GM19468 (cell line): ENCODE results near the gene TMEM270.

Experiments used
- ATAC-seq: cut with Tn5 transposase; IDR thresholded peaks from one replicate; pipeline ENCODE4 v1.9.1; 2021; ENCODE audit warnings: mild to moderate bottlenecking, moderate library complexity, moderate number of reproducible peaks; ENCODE audit not compliant: unreplicated experiment; ENCODE audit errors: extremely low read depth

Gene TMEM270

DNA sequence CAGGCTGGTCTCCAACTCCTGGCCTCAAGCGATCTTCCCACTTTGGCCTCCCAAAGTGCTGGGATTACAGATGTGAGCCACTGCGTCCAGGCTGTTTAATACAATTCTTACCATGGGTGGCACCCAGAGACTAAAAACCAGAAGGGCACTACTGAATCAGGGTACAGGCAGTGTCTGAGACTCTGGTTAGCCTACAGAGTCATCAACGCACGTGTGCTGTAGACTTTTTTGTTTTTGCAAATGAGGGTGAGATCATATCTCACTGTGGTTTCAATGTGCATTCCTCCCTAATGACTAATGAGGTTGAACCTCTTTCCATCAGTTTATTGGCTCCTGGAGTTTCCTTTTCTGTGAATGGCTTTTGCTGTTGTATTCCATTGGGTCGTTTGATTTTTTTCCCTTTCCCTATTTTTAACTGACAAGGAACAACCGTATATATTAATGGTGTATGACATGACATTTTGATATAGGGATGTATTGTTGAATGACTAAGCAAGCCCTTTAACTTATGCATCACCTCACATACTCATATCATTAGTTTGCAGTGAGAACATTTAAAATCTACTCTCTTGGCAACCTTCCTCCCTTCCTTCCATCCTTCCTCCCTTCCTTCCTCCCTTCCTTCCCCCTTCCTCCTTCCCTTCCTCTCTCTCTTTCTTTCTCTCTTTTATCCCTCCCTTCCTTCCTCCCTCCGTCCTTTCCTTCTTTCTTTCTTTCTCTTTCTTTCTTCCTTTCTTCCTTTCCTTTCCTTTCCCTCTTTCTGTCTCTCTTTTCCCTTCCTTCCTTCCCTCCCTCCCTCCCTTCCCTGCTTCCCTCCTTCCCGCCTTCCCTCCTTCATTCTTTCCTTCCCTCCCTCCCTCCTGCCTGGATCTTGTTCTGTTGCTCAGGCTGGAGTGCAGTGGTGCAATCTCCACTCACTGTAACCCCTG lies 9.3 kb upstream of the TMEM270 start:
- ATAC-seq, result peak; percentile 65

DNA sequence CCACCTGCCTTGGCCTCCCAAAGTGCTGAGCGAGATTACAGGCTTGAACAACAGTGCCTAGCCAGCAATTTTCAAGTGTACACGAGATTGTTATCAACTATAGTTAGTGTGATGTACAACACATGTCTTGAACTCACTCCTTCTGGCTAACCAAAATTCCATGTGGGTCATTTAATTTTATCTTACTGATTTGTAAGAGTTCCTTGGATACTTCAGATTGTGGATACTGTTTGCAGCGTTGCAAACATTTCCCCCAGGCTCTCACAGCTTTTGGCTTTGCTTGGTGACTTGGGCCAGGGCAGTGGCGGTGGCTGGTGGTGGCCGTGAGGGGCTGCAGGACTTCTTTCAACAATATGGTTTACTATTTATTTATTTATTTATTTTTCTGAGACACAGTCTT lies 8.5 kb upstream of the TMEM270 start:
- no peak for ATAC-seq

DNA sequence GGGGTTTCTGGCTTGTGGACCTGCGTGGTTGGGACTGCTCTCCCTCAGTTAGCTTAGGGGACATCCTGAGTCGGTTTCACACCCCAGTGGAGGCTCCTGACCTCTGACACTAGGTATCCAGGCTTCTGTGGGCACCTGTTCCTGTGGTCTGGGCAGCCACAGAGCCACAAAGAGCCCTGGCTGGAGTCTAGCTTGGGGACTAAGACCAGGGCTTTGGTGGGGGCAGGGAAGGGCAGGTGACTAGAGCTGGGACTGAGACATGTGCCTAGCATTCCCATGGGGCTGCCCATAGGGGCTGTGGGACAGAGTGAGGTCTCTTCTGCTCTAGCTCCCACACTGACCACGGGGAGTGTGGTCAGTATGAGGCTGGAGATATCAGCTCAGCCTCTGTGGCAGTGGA lies 4.0 kb upstream of the TMEM270 start:
- ATAC-seq, result no peak

DNA sequence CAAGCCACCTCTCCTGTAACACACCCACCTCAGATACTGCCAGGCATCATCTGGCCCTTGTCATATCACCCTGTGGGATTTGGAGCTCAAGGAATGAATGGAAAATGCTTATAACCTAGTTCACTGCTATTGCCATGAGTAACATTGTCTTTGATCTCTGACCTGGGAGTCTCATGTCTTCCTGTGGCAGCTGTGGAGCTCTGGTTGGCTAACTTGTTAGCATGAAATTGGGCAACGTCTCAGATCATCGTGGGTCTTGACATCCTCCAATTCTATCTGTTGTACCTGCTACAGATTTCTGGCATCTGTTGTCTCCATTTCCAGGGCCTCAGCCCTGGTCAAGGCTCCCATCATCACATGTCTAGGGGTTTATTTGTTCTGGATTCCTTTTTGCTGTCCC lies 2.2 kb upstream of the TMEM270 start:
- ATAC-seq, result no peak

DNA sequence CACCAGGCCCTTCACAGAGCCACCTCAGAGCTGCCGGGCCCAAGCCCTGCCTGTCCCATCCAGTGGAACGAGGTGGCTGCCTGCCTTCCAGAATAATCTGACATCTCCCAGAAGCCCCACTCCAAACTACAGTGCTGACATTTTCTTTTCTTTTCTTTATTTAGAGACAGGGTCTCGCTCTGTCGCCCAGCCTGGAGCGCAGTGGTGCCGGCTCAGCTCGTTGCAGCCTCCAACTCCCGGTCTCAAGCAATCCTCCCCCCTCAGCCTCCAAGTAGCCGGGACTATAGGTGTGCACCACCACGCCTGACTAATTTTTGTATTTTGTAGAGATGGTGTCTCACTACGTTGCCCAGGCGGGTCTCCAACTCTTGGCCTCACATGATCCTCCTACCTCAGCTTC lies 346 bp downstream of the TMEM270 start:
- no peak for ATAC-seq

DNA sequence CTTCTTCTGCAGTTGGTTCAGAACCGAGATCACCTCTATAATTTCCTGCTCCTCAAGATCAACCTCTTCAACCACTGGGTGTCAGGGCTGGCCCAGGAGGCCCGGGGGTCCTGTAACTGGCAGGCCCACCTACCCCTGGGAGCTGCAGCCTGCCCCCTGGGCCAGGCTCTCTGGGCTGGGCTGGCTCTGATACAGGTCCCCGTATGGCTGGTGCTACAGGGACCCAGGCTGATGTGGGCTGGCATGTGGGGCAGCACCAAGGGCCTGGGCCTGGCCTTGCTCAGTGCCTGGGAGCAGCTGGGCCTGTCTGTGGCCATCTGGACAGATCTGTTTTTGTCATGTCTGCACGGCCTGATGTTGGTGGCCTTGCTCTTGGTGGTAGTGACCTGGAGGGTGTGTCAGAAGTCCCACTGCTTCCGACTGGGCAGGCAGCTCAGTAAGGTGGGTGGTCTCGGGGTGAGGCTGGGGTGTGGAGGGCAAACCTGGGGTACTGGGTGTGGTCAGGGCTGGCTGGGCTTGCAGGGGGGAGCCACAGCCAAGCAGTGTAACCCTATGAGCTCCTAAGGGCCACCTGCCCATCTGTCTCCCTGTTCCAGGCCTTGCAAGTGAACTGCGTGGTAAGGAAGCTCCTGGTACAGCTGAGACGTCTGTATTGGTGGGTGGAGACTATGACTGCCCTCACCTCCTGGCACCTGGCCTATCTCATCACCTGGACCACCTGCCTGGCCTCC lies 4.2 kb downstream of the TMEM270 start:
- ATAC-seq, result no peak

DNA sequence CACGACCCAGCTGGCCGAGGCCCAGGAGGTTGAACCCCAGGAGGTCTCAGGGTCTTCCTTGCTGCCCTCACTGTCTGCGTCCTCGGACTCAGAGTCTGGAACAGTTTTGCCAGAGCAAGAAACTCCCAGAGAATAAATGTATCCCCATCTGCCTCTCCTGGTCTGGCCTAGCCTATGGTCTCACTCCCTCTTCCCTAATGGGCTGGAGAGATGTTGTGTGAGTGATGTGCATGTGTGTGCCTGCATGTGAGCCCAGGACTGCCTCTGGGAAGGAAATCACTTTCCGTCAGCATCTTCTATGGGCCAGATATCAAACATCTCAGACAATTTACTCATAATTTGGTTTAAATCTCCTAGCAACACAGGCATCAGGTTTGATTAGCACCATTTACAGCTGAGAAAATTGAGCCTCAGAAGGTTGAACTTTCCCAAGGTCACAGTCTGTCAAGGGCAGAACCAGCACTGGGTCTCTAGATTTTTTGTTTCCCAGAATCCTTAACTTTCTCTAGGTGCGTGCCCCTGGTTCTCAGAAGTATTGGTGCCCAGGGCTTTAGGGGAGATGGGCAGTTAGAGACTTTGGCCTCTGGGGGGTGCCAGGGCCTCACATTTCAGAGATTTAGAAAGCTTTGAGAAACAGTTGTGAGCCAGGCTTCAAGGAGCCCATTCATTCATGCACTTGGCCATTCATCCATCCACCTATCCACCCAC lies 4.9 kb downstream of the TMEM270 start:
- ATAC-seq, result no peak

DNA sequence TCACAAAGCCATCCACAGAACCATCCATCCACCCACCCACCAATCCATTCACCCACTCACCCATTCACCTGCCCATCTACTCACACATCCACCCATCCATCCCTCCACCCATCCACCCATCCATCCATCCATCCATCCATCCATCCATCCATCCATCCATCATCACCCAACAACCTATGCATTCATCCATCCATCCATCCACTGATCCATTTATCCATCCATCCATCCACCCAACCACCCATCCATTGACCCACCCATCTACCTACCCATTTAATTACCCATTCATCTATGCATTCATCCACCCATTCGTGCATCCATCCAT lies 5.4 kb downstream of the TMEM270 start:
- ATAC-seq, result no peak

DNA sequence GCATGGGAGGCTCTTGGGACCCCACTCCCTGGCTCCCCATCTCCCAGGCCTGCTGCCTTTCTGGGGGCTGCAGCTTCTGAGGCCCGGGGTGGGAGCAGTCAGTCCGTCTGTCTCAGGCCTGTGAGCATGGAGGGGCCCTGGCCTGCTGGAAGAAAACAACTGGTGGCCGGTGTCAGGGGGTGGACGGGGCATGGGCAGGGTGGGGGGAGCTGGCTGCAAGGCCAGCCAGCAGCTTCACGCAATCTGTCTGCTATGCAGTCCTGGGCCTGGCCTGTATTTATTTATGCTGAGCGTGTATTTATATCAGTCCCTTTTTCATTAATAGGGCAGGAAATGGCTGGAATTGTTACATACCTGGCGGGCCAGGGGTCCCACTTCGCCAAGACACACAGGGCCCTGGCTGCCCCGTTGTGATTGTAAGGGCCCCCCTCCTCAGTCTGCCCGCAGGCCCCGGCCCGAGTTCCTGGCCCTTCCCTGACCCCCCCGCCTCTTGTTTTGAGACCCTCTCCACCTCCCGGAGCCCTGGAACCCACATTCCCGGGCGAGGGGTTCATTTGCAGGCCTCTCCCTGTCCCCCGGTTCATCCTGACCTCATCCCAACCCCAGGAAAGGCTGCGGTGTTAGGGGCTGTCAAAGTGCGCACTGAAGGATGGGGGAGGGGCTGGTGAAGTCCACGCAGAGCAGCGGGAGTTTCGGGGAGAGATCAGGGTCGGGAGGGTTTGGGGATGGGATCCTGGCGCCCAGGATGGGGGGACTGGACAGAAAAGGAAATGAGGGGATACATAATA lies 8.2 kb downstream of the TMEM270 start:
- ATAC-seq, result no peak

DNA sequence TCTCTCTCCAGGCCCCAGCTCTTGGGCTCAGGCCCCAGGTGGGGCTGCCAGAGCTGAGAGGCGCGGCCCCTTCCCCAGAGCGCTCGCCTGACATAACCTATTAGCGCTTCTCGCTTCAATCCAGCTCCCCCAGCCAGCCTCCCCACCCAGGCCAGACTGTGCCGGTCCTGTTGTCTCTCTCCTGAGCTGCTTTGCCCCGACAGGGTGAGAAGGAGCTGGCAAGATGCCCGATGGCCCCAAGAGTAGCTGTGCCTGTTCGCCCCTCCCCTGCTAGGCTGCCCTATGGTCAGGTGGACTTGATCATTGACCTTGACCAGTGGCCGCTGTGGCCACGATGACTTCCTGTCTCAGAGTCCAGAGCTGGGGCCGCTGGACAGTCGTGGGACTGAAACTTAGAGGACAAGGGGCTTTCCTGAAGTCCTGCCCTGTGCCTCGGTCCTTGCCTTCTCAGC lies 9.1 kb downstream of the TMEM270 start:
- ATAC-seq, result no peak

DNA sequence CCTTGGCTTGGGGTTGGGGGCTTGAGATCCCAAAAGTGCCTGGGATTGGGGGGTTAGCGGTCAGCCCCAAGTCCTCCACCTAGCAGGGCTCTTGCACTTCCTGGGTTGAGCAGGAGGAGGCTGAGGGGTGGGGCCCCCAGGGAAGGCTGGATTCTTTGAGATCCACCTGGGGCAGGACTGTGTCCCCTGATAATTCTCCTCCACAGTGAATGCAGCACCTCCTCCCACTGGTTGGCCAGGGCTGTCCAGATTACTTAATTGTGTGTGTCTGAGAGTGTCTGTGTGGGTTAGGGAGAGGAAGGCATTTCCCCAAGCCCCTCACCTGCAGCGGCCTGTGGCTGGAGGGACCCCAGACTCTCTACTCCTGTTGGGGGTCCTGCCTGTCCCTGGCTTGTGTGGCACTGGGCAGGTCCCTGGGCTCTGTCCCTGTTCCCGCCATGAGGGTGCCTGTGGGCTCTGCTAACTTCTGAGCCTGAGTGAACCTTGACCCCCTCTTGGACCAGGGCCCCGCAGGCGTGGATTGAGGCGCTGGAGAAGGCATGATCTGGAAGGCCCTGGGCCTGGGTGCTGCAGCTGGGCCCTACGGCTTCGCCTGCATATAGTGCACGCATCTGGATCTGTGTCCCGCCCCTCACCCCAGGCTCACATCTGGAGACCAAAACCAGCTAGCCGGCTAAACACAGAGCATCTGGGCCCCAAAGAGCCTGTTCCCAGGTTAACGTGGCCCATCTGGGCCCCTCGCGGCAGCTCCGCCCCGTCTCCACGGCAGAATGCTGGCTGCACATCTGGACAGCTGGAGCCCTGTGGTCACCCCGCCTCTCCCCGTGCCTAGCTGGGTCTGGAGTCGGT lies 10.4 kb downstream of the TMEM270 start:
- no peak for ATAC-seq

DNA sequence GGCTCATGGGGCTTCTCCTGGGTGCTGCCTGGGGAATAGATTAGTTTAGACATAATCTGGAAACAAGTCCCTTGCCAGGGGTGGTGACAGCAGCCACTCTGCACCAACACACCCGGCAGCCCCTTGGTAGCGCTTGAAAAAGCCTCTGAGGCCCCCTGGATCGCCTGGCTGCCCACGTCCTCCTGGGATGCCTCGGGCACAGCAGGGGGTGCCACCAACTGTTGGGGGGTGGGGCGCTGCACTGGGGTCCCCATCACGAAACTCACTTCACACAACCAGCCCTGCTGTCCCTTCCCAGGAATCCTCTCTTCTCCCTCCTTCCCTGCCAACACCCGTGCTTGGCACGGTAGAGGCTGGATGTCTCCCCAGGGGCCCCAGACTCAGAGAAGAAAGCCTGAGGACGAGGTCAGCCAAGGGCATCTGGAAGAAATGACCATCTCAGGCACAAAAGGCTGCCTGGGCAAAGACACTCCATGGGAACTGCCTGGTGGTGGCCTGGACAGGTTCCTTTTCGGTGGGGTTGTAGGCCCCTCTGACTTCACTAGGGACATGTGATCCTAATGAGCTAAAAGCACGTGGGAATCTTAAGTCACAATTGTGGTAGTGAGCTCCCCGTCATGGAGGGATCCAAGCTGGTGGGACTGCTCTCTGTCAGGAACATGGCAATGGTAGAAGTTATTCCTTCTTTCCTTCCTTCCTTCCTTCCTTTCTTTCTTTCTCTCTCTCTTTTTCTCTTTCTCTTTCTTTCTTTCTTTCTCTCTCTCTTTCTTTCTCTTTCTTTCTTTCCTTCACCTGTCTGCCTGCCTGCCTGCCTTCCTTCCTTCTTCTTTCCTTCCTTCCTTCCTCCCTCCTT lies 11.3 kb downstream of the TMEM270 start:
- no peak for ATAC-seq

DNA sequence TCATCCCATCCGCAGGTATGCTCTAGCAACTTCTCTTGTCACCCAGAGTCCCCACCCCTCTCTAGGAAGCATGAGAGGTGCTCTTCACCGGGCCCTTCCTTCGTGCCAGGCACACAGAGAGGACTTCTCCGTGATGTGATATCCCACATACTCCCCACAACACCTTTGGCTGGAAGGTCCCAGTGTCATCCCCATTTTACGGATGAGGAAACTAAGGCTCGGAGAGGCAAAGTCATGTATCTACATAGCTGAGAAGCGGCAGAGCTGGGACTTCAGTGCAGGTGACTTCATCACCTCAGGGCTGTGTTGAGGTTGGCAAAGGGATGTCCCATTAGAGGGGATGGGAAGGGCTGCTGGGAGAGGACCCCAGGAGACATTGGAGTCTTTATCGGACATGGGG lies 15.4 kb downstream of the TMEM270 start:
- ATAC-seq, result no peak

DNA sequence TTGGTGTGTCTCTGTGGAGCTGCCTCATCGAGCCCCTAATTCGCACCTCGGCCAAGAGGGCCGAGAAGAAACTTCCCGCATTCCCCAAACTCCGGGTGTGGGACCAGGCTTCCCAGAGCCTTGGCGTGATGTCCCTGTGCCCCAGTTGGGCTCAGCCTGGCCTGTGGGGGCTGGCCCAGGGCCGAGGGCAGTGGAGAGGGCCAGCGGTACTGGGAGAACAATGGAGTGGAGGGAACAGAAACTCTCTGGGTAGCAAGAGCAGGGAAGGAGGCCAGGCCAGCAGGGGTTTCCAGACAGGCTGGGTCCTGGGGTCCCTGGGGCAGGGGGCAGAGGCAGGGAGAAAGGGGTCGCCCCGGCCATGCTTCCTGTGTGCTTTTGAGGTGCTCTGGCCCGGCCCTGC lies 16.0 kb downstream of the TMEM270 start:
- no peak for ATAC-seq

DNA sequence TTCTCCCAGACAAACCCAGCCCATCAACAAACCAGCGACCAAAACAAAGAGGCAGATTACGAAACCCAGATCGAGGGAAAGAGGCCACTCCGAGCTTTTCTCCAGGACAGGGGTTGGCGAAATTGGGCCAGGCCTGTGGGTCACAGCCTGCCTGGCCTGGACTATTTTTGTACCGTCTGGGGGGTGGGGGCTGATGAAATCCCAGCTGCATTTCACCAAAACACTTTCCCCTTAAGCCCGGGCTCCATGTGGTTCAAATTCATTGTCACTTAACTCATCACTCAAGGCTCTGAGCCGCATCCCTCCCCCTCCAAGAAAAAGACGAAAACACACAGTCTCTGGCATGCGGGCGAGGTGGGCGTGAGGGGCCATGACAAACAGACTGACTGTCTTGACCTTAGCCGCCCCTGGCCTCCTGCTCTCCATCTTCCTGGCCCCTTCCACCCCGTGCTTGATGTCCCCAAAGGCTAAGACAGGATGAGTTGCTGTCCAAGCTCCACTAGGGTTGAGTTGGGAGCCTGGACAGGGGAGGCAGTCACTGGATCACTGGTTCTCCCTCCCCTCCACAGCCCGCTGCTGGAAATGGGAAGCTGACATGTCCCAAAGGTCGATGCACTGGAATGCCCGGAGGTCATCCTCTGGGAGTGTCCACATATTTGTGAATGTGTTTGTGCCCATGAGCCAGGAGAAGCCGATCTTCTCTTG lies 19.2 kb downstream of the TMEM270 start:
- ATAC-seq, result no peak

DNA sequence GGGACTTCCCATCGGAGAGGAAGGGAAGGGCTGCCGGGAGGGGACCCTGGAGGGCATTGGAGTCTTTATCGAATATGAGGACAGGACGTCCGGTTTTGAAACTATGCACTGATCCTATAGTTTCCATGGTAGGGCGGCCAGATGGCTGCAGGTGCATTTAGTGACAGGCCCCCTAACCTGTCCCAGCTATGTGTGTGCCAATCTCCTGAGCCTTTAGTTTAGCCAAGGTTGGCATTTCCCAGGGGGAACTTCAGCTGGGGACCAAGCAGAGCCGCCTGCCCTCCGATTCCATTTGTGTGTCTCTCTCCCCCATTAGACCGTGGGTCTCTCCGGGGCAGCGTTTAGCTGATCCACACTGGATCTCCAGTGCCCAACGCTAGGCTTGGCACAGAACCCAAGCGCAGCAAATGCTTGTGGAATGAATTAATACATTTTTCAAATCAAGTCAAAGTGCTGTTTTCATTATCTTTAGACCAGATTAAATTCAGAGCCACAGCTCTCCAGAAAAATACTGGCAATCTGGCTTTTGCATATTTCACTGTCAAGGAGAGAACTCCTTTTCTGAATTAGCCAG lies 19.9 kb downstream of the TMEM270 start:
- ATAC-seq, result no peak

DNA sequence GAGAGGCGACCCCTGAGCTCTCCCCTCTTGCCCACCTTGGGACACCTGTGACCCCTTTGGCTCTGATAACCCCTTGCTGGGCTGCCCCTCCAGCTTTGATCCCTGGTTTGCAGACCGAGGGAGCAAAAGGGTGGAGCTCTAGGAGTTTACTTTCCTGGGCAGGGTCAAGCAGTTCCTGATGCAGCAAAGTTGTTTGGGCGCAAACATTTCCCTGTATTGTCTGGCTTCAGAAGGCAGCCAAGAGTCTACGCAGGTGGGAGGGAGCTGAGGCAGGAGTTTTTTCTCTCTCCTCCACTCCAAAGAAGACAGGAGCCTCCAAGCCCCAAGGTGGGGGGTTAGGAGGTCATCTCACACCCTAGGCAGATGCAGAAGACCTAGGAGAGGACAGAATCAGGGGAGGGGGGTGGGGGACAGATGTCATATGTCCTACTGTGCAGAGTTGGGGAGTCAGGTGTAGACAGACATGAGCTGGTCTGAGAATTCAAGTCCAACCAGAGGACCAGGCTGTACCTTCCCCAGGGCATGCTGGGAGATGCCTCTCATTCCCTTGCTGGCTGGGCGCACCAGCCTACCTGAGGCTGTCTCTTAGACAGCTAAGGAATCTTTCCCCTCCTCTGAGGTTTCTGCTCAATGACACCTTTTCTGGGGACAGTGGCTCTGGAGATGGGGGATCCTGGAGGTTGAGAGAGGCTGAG lies 20.5 kb downstream of the TMEM270 start:
- ATAC-seq, result no peak
